Skeletal muscle cell (primary cell): ENCODE data around the gene RPN1.
A peak's percentile ranks its signal among the peaks of the same experiment; 100 is the strongest.
"Not testable (repeated sequence)": the region's sequence is repeated elsewhere in the genome, so short reads cannot be mapped to it uniquely, and the experiment has no call there.

ENCODE experiments used
- DNase-seq: peaks from one replicate; pipeline ENCODE4 v3.0.0-alpha.2; 2010; ENCODE audit warnings: low read depth
- H3K4me3 ChIP-seq: 2 replicates; pipeline ENCODE4 v1.5.1; 2011; ENCODE audit warnings: low read depth, mild to moderate bottlenecking, control low read depth, low read length, moderate library complexity

The RPN1 gene

DNA sequence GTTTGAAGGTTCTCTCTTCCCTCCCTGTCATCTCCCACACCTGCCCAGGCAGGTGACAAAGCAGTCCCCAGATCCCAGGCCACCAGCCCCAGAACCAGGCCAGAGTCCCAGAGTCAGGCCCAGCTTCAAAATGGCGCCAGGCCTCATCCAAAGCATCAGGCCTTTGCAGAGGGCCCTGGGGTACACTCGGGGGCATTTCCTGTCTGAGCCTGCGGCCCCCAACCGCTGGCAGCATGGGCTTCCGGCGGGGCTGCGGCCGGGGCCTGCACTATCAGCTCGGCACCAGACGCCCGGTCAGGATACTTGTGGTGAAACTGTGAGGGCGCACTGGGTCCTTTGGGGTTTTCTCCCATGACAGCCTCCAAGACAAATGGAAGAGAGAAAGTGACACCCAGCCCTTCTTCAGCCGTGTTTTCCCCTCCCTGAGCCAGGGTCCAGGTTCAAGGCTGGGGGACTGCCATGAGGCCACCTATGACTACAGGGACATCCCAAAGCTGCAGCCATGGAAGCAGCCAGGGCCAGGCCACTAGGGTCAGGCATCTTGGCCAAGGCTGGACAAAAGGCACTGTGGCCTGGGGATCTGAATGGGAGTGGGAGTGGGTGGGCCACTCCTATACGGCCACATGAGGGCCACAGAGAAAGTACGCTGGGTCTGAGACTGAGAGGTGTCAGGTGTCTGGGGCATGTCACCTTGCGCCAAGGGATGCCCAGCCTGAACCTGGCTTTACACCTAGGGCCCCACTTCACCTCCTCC is 33.9 kb downstream of the RPN1 start:
- DNase-seq, result no peak
- no peak overlapping the region for H3K4me3 ChIP-seq

DNA sequence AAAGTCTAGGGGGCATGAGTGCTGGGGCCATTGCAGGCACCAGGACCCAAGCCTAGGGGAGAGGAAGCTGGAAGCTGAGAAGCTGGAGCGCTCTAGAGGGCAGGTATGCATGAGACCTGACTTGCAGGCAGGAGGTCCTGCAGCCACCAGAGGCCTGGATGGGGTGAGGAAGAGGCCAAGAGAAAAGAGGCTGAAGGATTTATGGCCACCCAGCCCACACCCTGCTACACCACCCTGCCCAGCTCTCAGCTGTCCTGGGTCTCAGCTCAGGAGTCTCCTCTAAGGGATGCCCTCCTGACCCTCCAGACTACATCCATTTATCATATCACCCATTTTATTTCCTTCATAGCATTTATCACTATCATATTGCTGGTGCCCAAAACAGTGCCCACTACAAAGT is 36.5 kb downstream of the RPN1 start:
- DNase-seq, result no peak
- H3K4me3 ChIP-seq, result no peak overlapping the region

DNA sequence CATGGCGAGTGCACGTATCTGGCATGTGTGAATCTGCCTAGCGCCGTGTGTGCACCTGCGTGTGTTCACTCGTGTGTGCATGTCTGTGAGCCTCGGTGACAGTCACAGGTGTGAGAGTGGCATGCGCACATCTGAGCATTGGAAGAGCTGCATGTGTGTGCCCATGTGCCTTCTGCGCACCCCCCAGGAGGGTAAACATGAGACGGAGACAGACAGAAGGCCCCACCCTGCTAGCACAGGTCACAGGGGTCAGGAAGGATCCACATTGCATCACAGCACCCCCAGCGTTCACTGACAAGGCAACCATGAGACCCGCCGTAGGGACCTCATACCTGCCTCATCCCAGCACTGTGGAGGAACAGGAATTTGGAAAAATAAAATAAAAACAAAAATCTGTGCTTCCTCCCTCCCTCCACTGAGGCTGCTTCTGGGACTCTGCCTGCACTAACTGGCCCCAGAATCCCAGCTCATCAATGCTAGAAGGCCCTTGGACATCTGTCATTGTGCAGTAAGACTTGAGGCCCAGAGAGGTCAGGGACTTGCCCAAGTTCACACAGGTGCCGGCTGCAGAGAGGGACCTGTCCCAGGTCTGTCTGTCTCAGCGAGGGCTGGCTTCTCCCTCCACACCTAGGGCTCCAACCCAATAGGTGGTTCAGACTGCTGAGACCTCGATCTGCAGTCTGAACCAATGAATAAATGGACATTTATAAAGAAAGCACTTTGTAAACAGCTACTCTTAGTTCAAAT is 37.4 kb downstream of the RPN1 start:
- no peak overlapping the region for H3K4me3 ChIP-seq
- no peak for DNase-seq

DNA sequence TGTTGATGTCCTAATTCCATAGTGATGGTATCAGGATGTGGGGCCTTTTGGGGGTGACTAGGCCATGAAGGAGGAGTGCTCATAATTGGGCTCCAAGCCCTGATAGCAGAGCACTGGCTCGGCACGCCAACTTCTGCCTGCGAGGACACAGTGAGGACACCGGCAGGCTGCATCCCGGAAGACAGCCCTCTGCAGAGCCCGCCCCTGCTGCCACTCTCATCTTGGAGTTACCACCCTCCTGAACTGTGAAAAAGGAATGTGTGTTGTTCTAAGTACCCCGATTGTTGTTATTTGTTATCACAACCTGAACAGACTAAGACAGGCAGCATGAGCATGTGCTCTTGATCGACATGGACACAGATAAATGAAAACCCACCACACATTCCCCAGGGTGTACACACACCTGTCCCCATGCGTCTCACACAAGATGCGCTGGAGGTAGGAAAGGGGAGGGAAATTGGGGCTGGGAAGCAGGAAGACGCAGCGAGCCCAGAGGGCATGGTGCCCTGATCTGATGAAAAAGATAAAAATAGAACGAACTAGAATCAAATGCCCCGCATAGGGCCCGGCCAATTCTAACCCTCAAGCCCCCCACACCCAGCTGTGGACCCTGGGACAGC is 40.1 kb downstream of the RPN1 start:
- no peak overlapping the region for H3K4me3 ChIP-seq
- DNase-seq, result no peak

DNA sequence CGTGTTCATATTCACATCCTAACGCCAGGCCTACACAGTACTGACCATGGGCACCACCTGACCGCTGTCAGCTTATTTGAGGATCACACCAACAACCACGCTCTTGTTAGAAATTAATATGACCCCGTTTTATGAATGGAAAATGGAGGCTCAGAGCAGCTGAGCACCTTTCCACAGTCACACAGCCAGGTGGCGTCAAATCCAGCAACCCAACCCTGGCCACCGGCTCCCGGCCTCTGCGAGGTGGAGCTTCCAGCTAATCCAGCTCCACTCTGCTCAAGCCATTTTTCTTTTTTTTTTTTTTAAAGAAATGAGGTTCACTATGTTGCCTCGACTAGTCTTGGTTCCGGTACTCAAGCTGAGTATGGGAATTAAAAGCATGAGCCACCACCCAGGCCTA is 41.3 kb downstream of the RPN1 start:
- DNase-seq, result no peak
- no peak overlapping the region for H3K4me3 ChIP-seq

DNA sequence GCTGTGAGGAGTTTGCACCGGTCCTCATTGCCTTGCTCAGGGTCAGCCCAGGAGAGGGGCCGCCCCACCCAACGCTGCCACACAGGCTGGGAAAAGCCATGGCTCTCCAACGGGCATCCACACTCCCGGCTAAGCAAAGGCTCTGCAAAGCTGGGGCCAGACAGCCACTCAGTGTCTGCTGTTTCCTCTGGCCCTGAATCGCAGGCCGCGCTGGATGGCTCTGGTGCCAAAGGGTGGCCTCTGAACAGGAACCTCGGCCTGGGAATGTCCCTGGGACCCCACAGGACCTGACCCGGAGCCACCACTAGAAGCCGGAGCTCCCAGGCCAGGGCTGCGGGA is 42.9 kb downstream of the RPN1 start:
- DNase-seq, result no peak
- peak overlapping the region; percentile 42 for H3K4me3 ChIP-seq

DNA sequence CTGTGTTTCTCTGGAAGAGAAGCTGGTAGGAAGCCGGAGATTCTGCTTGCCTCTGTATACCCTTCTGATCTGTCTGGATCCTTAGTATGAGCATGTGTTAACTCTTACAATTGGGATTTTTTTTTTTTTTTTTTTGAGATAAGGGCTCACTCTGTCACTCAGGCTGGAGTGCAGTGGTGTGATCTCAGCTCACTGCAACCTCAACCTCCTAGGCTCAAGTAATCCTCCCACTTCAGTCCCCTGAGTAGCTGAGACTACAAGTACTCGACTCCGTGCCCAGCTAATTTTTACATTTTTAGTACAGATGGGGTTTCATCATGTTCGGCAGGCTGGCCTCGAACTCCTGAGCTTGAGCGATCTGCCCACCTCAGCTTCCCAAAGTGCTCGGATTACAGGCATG is 44.5 kb downstream of the RPN1 start:
- no peak for DNase-seq
- H3K4me3 ChIP-seq, result no peak overlapping the region

DNA sequence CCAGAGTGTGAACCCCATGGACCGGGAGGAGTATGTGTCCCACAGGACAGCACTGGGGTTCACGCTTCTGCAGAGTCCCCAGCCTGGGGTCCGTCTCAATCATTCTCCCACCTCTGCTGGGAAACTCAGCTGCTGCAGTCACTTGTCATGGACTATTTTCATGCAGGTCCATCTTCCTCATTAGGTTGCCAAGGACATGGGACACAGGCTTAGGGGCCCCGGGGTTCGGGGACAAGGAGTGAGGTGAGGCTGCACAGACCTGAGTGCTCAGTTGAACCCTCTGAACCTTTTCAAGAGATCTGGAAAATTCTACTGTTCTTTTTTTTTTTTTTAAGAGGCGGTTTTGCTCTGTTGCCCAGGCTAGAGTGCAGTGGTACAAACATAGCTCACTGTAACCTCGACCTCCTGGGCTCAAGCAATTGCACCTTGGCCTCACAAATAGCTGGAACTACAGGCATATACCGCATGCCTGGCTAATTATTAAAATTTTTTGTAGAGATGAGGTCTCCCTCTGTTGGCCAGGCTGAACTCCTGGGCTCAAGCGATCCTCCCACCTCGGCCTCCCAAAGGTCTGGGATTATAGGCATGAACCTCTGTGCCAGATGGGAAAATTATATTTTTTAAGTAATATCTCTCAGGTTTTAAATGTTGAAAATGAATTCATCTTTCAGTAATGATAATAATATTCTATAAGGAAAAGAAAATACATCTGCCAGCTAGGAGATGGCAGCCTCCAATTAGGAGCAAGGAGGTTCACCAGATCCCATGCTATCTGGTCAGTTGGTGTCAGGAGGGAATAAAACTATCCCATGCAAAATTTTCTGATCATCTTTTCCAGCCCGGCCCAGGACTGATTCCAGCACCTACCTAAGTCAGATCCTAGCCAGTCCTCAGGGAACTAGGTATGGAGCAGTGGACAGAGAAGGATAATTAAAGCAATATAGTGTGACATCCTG is 45.2 kb downstream of the RPN1 start:
- no peak overlapping the region for H3K4me3 ChIP-seq
- DNase-seq, result no peak

DNA sequence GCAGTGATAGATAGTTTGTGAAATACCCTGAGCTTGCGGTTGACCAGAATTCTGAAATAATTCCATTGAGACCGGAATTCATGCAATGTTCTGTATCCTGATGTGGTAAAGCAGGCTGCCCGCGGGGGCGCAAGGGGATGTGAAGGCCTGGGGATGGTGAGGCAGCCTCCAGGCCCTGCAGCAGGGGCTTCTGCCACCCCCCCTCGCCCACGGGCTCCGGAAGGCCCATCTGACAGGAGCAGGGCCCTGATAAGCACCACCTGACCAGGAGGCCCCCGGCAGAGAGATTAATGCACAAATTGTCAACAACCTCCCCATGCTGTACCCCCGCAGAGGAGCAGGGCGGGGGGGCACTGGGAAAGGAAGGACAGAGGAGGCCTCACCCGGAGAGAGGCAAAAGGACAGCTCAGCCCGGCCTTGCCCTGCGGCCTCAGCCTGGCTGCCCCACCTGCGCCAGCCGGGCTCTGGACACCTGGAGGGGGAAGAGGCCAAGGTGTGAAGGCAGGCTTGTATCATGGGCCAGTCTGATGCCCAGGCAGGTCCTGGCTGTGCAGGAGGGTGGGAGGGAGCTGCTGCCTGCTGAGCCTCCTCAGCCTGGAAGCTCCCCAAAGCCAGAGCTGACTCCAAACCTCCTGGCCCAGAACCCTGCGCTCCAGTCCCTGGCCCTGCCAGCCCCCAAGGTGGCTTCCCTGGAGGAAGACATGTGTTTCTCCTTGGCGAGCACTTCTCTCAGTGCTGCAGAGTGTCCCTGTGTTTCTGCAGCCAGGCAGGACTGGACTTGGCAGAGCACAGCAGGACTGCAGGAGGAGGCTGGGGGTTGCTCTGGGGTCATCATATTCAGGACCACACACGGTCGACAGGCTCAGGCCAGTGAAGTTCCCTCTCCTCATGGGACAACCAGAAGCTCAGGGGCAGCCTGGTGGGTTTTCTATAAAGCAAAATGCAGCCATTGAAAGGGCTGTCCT is 46.5 kb downstream of the RPN1 start:
- DNase-seq, result no peak
- H3K4me3 ChIP-seq, result no peak overlapping the region

DNA sequence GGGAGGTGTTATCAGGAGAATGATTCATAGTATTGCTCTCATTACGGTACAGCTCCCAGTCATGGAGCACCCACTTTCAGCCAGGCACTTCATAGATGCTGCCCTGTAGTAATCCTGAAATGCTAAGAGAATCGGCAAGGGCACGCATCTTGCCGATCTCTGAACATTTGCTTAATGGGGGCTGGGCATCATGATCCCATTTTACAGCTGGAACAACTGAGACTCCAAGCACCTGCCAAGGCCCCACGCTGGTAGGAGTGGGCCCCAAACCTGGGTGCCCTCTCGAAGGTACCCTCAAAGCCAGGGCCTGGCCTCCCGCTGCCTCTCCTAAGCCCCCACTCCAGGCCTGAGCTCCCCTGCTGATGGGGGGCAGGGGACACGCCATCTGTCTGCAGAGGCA is 47.3 kb downstream of the RPN1 start:
- no peak overlapping the region for H3K4me3 ChIP-seq
- no peak for DNase-seq

DNA sequence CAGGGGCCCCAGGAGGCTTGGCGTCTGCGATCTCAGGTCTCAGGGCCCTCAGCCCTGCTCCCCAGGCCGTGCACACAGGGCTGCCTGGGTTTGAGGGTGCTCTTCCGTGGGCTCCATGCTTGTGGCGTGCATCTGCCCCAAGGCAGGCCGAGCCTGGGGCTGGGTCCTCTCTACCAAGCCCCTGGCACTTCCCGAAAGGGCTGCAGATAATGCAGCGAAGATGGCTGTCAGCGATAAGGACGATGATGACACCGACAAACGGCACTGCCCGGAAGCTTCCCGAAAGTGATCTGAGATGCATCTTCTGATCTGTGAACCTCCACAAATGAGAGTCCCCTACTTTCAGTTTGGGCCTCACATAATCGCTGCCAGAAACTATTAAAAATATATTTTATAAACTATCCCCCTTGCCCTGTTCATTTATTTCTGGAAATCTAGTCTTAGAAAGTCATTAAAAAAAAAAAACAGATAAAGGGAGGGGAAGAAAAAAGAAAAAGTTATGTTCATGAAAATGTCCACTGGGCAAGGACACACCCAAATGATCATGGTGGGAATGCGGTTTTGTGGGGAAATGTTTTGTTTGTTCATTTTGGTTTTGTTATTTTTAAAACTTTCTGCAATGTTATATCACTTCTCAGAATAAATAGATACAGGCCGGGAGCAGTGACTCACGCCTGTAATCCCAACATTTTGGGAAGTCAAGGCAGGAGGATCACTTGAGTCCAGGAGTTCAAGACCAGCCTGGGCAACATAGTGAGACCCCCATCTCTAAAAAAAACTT is 51.5 kb downstream of the RPN1 start:
- H3K4me3 ChIP-seq, result no peak overlapping the region
- DNase-seq, result no peak

DNA sequence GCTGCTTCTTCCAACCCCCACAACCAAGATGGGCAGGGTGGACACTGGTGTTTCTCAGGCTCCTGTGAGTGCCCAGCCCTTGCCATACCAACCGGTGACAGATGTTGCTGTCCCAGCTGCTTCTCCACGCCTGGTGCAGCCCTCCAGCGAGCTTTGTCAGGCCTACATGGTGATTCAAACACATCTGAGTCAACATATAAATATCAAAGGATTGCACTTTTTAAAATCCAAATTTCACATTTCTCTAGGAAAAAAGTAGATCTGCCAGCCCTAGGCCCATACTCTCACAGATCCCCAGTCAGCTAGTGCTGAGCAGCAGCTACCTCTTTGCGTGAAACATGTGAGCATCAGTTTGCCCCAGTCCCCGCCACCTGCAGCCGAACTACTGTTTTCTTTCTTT is 52.7 kb downstream of the RPN1 start:
- no peak overlapping the region for H3K4me3 ChIP-seq
- no peak for DNase-seq

DNA sequence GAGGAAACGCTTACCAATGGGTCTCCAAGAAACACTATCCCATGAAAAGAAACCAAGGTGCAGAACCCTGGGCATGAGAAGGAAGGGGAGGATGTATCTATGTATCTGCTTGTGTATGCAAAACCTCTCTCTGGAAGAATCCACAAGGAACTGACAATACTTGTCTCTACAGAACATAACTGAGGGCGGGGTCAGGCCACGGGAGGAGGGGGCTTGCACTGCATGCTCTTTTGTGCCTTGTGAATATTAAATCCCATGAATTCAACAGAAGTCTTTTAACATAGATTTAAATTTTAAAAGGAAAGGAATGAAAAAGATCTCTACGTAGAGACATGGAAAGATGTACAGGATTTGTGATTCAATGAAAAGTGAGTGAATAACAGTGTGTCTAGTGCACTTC is 57.8 kb downstream of the RPN1 start:
- H3K4me3 ChIP-seq, result no peak overlapping the region
- DNase-seq, result no peak

DNA sequence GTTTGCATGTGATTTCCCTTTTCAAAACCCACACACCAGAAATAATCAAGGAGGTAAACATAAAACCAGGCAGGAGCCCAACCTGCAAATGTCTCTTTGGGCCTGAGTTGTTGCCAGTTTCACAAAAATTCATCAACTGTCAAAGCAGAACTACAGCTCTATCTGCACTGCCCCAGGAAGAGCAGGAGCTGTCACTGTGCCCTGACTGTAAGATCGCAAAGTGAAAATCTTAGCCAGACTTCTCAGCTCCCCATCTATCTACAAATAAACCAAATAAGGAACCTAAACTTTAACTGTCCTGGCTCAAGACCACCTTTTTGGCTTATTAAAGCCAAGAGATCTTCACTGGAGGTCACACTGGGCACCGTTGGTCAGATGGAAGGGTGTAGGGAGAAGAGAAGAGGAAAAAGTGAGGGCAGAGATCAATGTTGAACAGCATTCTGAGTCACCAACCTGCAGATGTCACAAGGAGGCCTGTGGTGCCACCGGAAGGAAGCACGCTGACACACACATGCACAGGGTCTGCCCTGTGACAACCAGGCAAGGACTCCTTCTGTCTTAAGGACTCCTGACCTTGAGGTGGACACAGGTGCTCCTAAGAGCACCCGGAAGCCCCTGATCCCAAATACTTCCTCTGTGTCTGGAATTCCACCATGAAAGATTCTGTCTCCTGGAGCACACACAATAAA is 58.7 kb downstream of the RPN1 start:
- H3K4me3 ChIP-seq, result no peak overlapping the region
- DNase-seq, result no peak

DNA sequence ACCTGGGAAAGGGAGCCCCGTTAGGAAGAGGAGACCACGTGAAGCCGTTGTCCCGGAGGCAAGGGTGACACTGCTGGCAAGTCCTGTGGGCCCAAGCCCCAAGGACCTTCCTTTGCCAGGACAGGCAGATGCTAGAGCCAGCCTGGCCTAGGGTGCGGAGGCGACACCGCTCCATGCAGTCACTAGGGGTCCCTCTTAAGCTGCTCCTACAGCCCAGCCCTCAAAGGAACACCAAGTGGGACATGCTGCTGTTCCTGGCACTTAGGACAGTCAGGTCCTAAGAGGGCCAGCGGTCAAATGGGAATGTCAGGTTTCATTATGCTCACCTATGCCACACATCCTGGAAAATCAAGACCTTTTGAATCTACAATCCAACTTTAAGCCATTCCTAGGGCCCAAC is 59.7 kb downstream of the RPN1 start:
- no peak for DNase-seq
- no peak overlapping the region for H3K4me3 ChIP-seq

DNA sequence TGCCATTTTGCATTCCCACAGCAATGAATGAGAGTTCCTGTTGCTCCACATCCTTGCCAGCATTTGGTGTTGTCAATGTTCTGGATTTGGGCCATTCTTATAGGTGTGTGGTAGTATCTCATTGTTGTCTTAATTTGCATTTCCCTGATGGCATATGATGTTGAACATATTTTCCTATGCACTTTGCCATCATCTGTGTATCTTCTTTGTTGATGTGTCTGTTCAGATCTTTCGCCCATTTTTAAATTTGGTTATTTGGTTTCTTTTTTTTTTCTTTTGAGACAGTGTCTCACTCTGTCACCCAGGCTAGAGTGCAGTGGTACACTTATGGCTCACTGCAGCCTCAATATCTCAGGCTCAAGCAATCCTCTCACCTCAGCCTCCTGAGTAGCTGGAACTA is 60.6 kb downstream of the RPN1 start:
- H3K4me3 ChIP-seq, DNase-seq: not testable (repeated sequence)

DNA sequence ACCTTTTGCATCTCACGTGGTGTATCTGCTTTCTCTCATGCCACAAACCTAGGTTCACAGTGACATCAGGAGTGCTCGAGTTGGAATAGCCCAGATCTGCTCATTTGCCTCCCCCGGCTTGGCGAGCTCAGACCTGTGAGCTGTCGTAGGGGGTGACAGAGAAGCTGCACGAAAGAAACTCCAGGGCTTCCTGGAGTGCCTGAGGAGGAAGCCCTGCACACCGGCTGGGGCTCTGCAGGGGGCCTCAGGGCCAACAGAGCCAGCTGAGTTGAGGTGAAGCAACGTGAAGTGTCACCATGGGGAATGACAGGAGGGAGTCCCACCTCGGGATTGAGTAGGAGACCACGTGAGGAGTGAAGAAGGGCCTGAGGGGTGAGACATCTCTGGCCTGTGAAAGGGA is 62.5 kb downstream of the RPN1 start:
- no peak overlapping the region for H3K4me3 ChIP-seq

More for the DNA sequence above, 62.5 kb downstream of the RPN1 start:
- DNase-seq, result no peak
